HG03460 (cell line): Measurements from ENCODE around the gene GPR137C.
"Not testable (repeated sequence)": the region's sequence is repeated elsewhere in the genome, so short reads cannot be mapped to it uniquely, and the experiment has no call there.

Experiments used
- ATAC-seq: cut with Tn5 transposase; IDR thresholded peaks from one replicate; pipeline ENCODE4 v1.9.1; 2021; ENCODE audit not compliant: unreplicated experiment

Gene GPR137C

DNA sequence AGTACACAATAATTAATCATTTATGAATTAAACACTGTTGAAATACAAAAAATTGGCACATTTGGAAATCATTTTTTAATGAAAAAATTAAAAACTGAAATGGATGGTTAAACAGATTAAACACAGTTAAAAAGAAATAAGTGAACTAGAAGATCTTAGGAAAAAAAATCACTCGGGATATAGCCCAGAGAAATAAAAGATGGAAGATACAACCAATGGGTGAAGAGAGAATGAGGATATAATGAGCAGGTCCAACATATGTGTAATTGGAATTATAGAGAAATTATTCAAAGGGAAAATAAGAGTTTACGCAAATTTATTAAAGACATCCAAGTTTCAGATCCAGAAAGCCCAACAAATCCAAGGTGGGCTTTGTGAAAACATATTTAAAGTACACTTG lies 6.1 kb downstream of the GPR137C start:
- no peak for ATAC-seq

- no peak for ATAC-seq
Measured at GRCh38 chr14:52563120-52563519, 10.5 kb downstream of the GPR137C start.

DNA sequence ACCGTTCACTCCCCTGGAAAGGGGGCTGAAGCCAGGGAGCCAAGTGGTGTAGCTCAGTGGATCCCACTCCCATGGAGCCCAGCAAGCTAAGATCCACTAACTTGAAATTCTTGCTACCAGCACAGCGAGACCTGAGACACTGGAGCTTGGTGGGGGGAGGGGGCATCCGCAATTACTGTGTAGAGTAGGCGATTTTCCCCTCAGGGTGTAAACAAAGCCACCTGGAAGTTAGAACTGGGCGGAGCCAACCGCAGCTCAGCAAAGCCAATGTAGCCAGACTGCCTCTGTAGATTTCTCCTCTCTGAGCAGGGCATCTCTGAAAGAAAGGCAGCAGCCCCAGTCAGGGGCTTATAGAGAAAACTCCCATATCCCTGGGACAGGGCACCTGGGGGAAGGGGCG lies 15.8 kb downstream of the GPR137C start:
- not testable (repeated sequence) for ATAC-seq

DNA sequence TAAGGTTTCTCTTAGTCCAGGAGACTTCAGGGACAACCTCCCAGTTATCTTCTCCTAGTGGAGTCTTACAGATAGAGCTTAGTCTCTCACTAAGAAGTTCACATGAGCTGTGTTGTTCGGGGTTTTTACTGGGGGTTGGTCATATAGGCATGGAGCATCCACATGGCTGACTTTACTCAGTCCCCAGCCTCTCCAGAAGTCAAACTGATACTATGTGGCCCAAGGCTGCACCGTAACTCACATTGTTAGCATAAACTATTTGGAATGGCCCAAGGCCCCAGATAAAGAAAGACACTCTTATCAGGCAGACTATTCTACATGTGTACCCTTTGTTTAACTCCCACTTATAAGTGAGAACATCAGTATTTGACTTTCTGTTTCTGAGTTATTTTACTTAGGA lies 23.2 kb downstream of the GPR137C start:
- ATAC-seq = no peak

GRCh38 chr14:52583544-52583943 lies 30.9 kb downstream of the GPR137C start:
- ATAC-seq = no peak

DNA sequence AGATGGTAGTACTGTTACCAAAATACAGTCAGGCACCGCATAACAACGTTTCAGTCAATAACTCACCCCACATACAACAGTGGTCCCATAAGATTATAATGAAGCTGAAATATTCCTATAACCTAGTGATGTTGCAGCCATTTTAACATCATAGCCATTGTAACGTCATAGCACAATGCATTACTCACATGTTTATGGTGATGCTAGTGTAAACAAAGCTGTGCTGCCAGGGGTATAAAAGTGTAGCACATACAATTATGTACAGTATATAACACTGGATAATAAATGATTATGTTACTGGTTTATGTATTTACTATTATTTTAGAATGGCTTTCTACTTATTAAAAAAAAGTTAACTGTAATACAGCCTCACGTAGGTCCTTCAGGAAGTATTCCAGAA lies 37.0 kb downstream of the GPR137C start:
- no peak for ATAC-seq

DNA sequence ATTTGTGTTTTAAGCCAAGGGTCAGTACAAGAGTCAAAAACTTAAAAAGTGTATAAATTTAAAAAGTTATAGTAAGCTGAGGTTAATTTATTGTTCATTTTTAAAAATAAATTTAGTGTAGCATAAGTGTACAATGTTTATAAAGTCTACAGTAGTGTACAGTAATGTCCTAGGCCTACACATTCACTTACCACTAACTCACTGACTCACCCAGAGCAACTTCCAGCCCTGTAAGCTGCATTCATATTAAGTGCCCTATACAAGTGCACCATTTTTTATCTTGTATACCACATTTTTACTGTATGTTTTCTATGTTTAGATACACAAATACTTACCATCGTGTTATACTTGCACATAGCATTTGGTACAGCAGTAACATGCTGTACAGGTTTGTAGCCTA lies 37.7 kb downstream of the GPR137C start:
- ATAC-seq = no peak

GRCh38 chr14:52596320-52596719 lies 43.7 kb downstream of the GPR137C start:
- ATAC-seq = no peak

DNA sequence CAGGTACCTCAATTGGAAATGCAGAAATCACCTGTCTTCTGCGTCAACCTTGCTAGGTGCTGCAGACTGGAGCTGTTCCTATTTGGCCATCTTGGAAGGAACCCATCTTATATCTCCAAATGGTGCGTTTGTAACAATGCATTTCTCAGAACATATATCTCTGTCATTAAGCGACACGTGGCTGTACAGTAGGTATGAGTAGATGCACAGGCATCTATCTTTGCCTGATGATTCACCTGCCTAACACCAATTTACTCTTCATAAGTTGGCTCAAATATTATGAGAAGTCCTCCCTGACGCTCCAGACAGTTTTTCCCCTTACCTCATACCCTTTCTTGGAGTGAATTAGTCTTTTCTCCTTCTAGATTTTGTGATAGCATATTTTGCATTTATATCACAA lies 44.2 kb downstream of the GPR137C start:
- ATAC-seq = no peak

GRCh38 chr14:52598568-52598967 lies 45.9 kb downstream of the GPR137C start:
- no peak for ATAC-seq

GRCh38 chr14:52599974-52600373 lies 47.3 kb downstream of the GPR137C start:
- no peak for ATAC-seq

DNA sequence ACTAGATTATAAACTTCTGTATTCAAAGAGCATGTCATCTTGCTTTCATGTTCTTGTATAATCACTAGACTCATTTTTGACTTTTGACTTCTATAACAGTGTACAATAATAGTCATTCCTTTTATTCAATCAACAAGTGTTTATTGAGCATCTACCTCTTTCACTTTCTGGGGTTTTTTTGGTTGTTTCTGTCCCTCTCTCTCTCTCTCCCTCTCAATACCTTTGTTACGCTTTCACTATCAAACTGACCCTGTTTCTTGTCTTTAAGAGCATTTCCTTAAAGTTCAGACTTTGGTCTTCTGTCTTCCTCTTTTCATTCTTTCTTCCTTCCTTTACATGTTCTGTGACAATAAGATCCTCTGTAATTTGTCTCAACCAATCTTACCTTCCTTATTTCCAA lies 49.5 kb downstream of the GPR137C start:
- ATAC-seq = no peak

GRCh38 chr14:52607061-52607460 lies 54.4 kb downstream of the GPR137C start:
- ATAC-seq = no peak

DNA sequence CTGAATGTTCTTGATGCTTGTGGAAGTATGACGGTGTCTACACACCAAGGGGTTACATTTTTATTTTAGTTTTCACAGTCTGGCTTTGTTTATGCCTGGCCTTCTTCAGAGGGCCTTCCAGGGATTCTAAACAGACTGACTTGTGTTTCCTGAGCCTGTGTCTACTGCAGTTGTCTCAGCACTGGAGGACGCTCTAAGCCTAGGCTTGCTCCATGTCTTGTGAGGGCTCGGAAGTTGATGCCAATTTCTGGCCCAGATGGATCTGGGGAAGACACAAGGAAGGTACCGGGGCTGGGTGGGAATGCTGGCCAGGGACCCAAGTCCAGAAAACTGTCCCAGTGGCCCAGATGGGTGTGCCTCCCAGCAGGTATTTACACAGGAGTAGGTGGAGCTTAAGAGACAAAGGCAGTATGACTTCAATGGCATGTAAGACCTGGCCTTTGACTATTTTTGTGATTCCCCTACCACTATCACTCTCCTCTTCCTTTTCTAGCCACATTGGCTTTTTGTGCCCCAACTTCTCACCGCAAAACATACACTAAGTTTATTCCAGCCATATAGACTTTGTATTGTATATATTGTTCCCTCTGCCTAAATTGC lies 56.9 kb downstream of the GPR137C start:
- no peak for ATAC-seq

- ATAC-seq = no peak
Measured at GRCh38 chr14:52610187-52610586, 57.6 kb downstream of the GPR137C start.

- no peak for ATAC-seq
Measured at GRCh38 chr14:52618602-52619001, 66.0 kb downstream of the GPR137C start.

- ATAC-seq = no peak
Measured at GRCh38 chr14:52619687-52620086, 67.1 kb downstream of the GPR137C start.

GRCh38 chr14:52640137-52640536 lies 87.5 kb downstream of the GPR137C start:
- no peak for ATAC-seq

- ATAC-seq = no peak
Measured at GRCh38 chr14:52641745-52642144, 89.1 kb downstream of the GPR137C start.

GRCh38 chr14:52649511-52649910 lies 96.9 kb downstream of the GPR137C start:
- no peak for ATAC-seq

- no peak for ATAC-seq
Measured at GRCh38 chr14:52650774-52651173, 98.1 kb downstream of the GPR137C start.

GRCh38 chr14:52656905-52657304 lies 104.3 kb downstream of the GPR137C start:
- ATAC-seq = no peak

GRCh38 chr14:52660325-52660724 lies 107.7 kb downstream of the GPR137C start:
- ATAC-seq = no peak

DNA sequence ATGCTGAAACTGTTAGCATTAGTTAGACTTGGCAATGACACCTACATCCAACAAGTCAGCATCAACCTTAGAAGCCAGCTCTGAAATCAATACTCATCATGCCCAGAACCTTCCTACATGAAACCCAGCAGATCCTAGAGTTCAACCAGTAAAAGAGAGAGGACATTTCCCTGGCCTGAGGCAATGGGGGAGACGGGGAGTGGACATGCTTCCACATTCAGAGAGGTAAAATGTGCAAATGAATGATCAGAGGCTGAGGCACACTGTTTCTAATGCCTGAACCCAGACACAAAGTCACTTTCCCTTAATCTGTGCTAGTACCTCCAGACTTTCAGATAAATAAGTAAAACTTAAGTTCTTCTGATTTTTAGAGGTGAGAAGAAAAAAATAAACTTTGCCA lies 108.2 kb downstream of the GPR137C start:
- no peak for ATAC-seq
